ENCODE results near the gene RIPK3.

The RIPK3 gene

GRCh38 chr14:24290746-24291145 is 49.0 kb downstream of the RIPK3 start:
- H3K4me3 ChIP-seq (ENCODE audit: low read length) = no peak overlapping the region
- no peak for DNase-seq (ENCODE audit: low read depth)
- TF ChIP-seq CTCF (conservative IDR thresholded peaks at IDR 0.05; ENCODE audit: low read length) = no peak

- DNase-seq (ENCODE audit: low read depth) = no peak
- H3K4me3 ChIP-seq (ENCODE audit: low read length) = no peak overlapping the region
- TF ChIP-seq CTCF (conservative IDR thresholded peaks at IDR 0.05; ENCODE audit: low read length) = no peak
Measured at GRCh38 chr14:24289649-24290280, 50.0 kb downstream of the RIPK3 start.

- no peak for TF ChIP-seq CTCF (conservative IDR thresholded peaks at IDR 0.05; ENCODE audit: low read length)
Measured at GRCh38 chr14:24286996-24287395, 52.8 kb downstream of the RIPK3 start.

More at GRCh38 chr14:24286996-24287395, 52.8 kb downstream of the RIPK3 start:
- no peak overlapping the region for H3K4me3 ChIP-seq (ENCODE audit: low read length)
- DNase-seq (ENCODE audit: low read depth) = no peak

All from AG10803 (cell line).